Common myeloid progenitor, CD34-positive (primary cell): ENCODE results near the gene SLAMF9.

Experiments used
- CTCF ChIA-PET: fragments of 350-600 bp; sonication (Branson Sonifier 250); formaldehyde crosslinking; loops from one replicate; lab custom pipeline; 2021; ENCODE audit warnings: antibody characterized with exemption; lab: Charles Lee
- POLR2A ChIA-PET: fragments of 350-600 bp; sonication (Branson Sonifier 250); formaldehyde crosslinking; loops from one replicate; lab custom pipeline; 2021; ENCODE audit warnings: antibody characterized with exemption; lab: Charles Lee
- DNase-seq, 3 donors: peaks; one replicate each; pipeline versions ENCODE4 v3.0.0 to v3.0.0-alpha.2; 2013
- H3K27ac ChIP-seq, 2 experiments: 1 replicate in 1 of 2; 2 replicates in 1 of 2; pipeline ENCODE4 v1.7.0; 2013; ENCODE audit warnings: inconsistent platforms in 2 of 2, low read length in 2 of 2, mild to moderate bottlenecking in 2 of 2, low read depth in 1 of 2, moderate library complexity in 1 of 2; ENCODE audit not compliant: severe bottlenecking in 2 of 2, insufficient read depth in 1 of 2, poor library complexity in 1 of 2
- H3K27me3 ChIP-seq, 5 experiments: replicated peaks in 2 of 5; 1 replicate in 3 of 5; 2 replicates in 2 of 5; pipeline versions ENCODE4 v1.6.1 to v1.7.0; 2013; ENCODE audit warnings: low read length in 4 of 5, mild to moderate bottlenecking in 2 of 5, moderate library complexity in 2 of 5, inconsistent platforms in 1 of 5; ENCODE audit not compliant: insufficient read depth in 5 of 5, control insufficient read depth in 4 of 5
- H3K36me3 ChIP-seq, 4 experiments: 1 replicate in 2 of 4; 2 replicates in 2 of 4; pipeline versions ENCODE4 v1.6.1 to v1.7.0; 2013; ENCODE audit warnings: low read length in 3 of 4, control low read depth in 1 of 4, mild to moderate bottlenecking in 1 of 4; ENCODE audit not compliant: control insufficient read depth in 4 of 4, insufficient read depth in 4 of 4
- H3K4me1 ChIP-seq, 4 experiments: 1 replicate in 3 of 4; 2 replicates in 1 of 4; pipeline versions ENCODE4 v1.6.1 to v1.7.1; 2013; ENCODE audit warnings: low read length in 3 of 4, mild to moderate bottlenecking in 3 of 4, control low read depth in 1 of 4, inconsistent platforms in 1 of 4, moderate library complexity in 1 of 4; ENCODE audit not compliant: control insufficient read depth in 4 of 4, insufficient read depth in 4 of 4; ENCODE audit errors: control extremely low read depth in 1 of 4
- H3K4me3 ChIP-seq, 7 experiments: 1 replicate in 4 of 7; 2 replicates in 3 of 7; pipeline versions ENCODE4 v1.5.1 to v1.7.0; 2013; ENCODE audit warnings: mild to moderate bottlenecking in 7 of 7, low read length in 6 of 7, moderate library complexity in 6 of 7, inconsistent platforms in 2 of 7, low read depth in 2 of 7, control low read depth in 1 of 7; ENCODE audit not compliant: insufficient read depth in 4 of 7, control insufficient read depth in 1 of 7; ENCODE audit errors: extremely low read depth in 1 of 7
- H3K9me3 ChIP-seq, 5 experiments: 1 replicate in 4 of 5; 2 replicates in 1 of 5; pipeline versions ENCODE4 v1.6.1 to v1.7.1; 2013; ENCODE audit warnings: low read length in 4 of 5, mild to moderate bottlenecking in 2 of 5, inconsistent platforms in 1 of 5, low read depth in 1 of 5, moderate library complexity in 1 of 5; ENCODE audit not compliant: control insufficient read depth in 4 of 5, insufficient read depth in 2 of 5; ENCODE audit errors: control extremely low read depth in 1 of 5
- WGBS: methylation state at CpG from one replicate; pipeline ENCODE4 v1.1.5; 2013; ENCODE audit not compliant: insufficient coverage; 5-methylcytosine and 5-hydroxymethylcytosine counted together

Gene SLAMF9

GRCh38 chr1:159930634-159931033, 23.4 kb downstream of the SLAMF9 start:
- 96% methylated on average over 4 of the region's 8 CpGs for WGBS
- ChIA-PET CTCF (interaction anchor here (0.6 to 2.7 kb wide), 7 partner anchors 9 to 719 kb away, joined by 3 to 13 read pairs (median 4); partner anchors contain the start of gene SLAMF8), POLR2A (no interaction called here)
- Histone ChIP-seq H3K27me3 (no peaks in the 10 kb centered on the region), H3K4me3 (no peak overlapping the region), H3K27ac (no peak overlapping the region), H3K4me1 (peaks cover 0 to 9% (median 6%) of the 10 kb centered on the region in 4 experiments), H3K9me3 (no peaks in the 10 kb centered on the region), H3K36me3 (peaks cover 0 to 2% (median 0%) of the 10 kb centered on the region in 4 experiments)
- DNase-seq, result no peak

GRCh38 chr1:159930216-159930615, 23.8 kb downstream of the SLAMF9 start:
- peaks cover 0 to 10% (median 8%) of the 10 kb centered on the region in 4 experiments for H3K4me1 ChIP-seq

GRCh38 chr1:159929155-159930051, 24.6 kb downstream of the SLAMF9 start:
- CTCF ChIA-PET, result interaction anchor here (0.9 to 2.7 kb wide), 6 partner anchors 10 to 152 kb away, joined by 3 to 13 read pairs (median 5); partner anchors contain the start of gene KCNJ9

More at GRCh38 chr1:159930216-159930615, 23.8 kb downstream of the SLAMF9 start:
- H3K27me3 ChIP-seq, result no peaks in the 10 kb centered on the region
- H3K4me3 ChIP-seq, result no peak overlapping the region
- ChIA-PET CTCF (interaction anchor here (0.9 to 2.7 kb wide), 6 partner anchors 9 to 719 kb away, joined by 3 to 13 read pairs (median 4); no protein-coding TSS in a partner anchor), POLR2A (no interaction called here)
- H3K27ac ChIP-seq, result no peak overlapping the region
- WGBS, result 96% methylated on average over 6 of the region's 11 CpGs
- H3K36me3 ChIP-seq, result peaks cover 0 to 2% (median 0%) of the 10 kb centered on the region in 4 experiments
- no peaks in the 10 kb centered on the region for H3K9me3 ChIP-seq
- DNase-seq, result peak in 1 of 3 donors; percentile 12

GRCh38 chr1:159928491-159929050, 25.5 kb downstream of the SLAMF9 start:
- Histone ChIP-seq H3K4me1 (peaks cover 0 to 21% (median 16%) of the 10 kb centered on the region in 4 experiments), H3K9me3 (no peaks in the 10 kb centered on the region), H3K27me3 (no peaks in the 10 kb centered on the region), H3K36me3 (peaks cover 0 to 3% (median 0%) of the 10 kb centered on the region in 4 experiments), H3K4me3 (no peak overlapping the region), H3K27ac (no peak overlapping the region)
- POLR2A ChIA-PET, result no interaction called here
- CTCF ChIA-PET, result interaction anchor here (1.1 to 2.4 kb wide), 3 partner anchors 8 to 153 kb away, joined by 3 to 16 read pairs (median 5); partner anchors contain the start of gene KCNJ9
- no peak for DNase-seq
- 98% methylated on average over 17 of the region's 18 CpGs for WGBS

More at GRCh38 chr1:159929155-159930051, 24.6 kb downstream of the SLAMF9 start:
- DNase-seq, result peak in 1 of 3 donors; percentile 26
- Histone ChIP-seq H3K27ac (no peak overlapping the region), H3K4me1 (peaks cover 0 to 15% (median 9%) of the 10 kb centered on the region in 4 experiments), H3K36me3 (peaks cover 0 to 3% (median 1%) of the 10 kb centered on the region in 4 experiments), H3K27me3 (no peaks in the 10 kb centered on the region), H3K9me3 (no peaks in the 10 kb centered on the region), H3K4me3 (no peak overlapping the region)
- WGBS, result 95% methylated on average over 40 of the region's 48 CpGs
- POLR2A ChIA-PET, result no interaction called here

GRCh38 chr1:159927849-159928431, 26.1 kb downstream of the SLAMF9 start:
- no peaks in the 10 kb centered on the region for H3K27me3 ChIP-seq
- no peak overlapping the region for H3K27ac ChIP-seq
- peaks cover 0 to 3% (median 0%) of the 10 kb centered on the region in 4 experiments for H3K36me3 ChIP-seq
- peaks cover 0 to 26% (median 22%) of the 10 kb centered on the region in 4 experiments for H3K4me1 ChIP-seq
- H3K4me3 ChIP-seq, result no peak overlapping the region
- no peaks in the 10 kb centered on the region for H3K9me3 ChIP-seq
- peak in 1 of 3 donors; percentile 48 for DNase-seq
- ChIA-PET CTCF (interaction anchor here (0.7 to 13.6 kb wide), 5 partner anchors 9 to 122 kb away, joined by 3 to 250 read pairs (median 5); no protein-coding TSS in a partner anchor), POLR2A (no interaction called here)
- 94% methylated on average over 9 of the region's 13 CpGs for WGBS

- peaks cover 0 to 3% (median 0%) of the 10 kb centered on the region in 4 experiments for H3K36me3 ChIP-seq
- POLR2A ChIA-PET, result no interaction called here
- CTCF ChIA-PET, result interaction anchor here (0.7 to 13.6 kb wide), 4 partner anchors 9 to 122 kb away, joined by 3 to 250 read pairs (median 10); no protein-coding TSS in a partner anchor
- H3K4me3 ChIP-seq, result no peak overlapping the region
- peaks cover 0 to 32% (median 28%) of the 10 kb centered on the region in 4 experiments for H3K4me1 ChIP-seq
- no peak for DNase-seq
- H3K27ac ChIP-seq, result no peak overlapping the region
- H3K27me3 ChIP-seq, result no peaks in the 10 kb centered on the region
- WGBS, result 96% methylated on average over 16 of the region's 16 CpGs
- H3K9me3 ChIP-seq, result no peaks in the 10 kb centered on the region
These were observed 26.7 kb downstream of the SLAMF9 start for GRCh38 chr1:159927211-159927848.
